Heart left ventricle (tissue), 13 donors: ENCODE results near the gene NUCKS1.

Experiments
- POLR2A ChIP-seq, 2 donors: fragments of 450-650 bp; IDR thresholded peaks; one replicate each; pipeline ENCODE4 v1.6.1; 2017; ENCODE audit warnings: antibody characterized with exemption in 2 of 2, mild to moderate bottlenecking in 2 of 2, moderate library complexity in 2 of 2
- TF ChIP-seq, protein P1 (sequence below), 12 donors: fragments of 200-600 bp; sonication (generic) in 4 of 12; IDR thresholded peaks; one replicate each; pipeline versions ENCODE4 v1.5.0 to v1.8.0; 2018 to 2022; ENCODE audit warnings: antibody characterized with exemption in 12 of 12, mild to moderate bottlenecking in 5 of 12
- donor health status: ischemic (EF 13 %, LVEDD 7.1; RV severe dilation, severe dysfunction).
- donor health status: DM: no; HTN: yes; CAD: no.
- donor health status: DM: no; HTN: no; CAD: no.
- donor health status: ischemic (EF 25% LVEDD 6.9; RV normal size, moderate dysfunction).
- donor health status: ischemic (EF 25% LVEDD 5.7; RV mildly dilated, moderate dysfunction).
- donor health status: ischemic (EF 35%, LVEDD 5.7; RV mildly dilated, moderate dysfunction).
- donor health status: nonischemic (EF 11% LVEDD 7.7; RV severe dilation, severe dysfunction).
- donor health status: DM: yes; HTN: yes; CAD: no.
- donor health status: PGD.
- donor health status: ischemic (EF 29% LVEDD 5.4; RV normal size, mild dysfunction).
- donor health status: nonischemic (EF 23%, LVEDD 6.1; RV moderate dilation, normal function).

DNA sequence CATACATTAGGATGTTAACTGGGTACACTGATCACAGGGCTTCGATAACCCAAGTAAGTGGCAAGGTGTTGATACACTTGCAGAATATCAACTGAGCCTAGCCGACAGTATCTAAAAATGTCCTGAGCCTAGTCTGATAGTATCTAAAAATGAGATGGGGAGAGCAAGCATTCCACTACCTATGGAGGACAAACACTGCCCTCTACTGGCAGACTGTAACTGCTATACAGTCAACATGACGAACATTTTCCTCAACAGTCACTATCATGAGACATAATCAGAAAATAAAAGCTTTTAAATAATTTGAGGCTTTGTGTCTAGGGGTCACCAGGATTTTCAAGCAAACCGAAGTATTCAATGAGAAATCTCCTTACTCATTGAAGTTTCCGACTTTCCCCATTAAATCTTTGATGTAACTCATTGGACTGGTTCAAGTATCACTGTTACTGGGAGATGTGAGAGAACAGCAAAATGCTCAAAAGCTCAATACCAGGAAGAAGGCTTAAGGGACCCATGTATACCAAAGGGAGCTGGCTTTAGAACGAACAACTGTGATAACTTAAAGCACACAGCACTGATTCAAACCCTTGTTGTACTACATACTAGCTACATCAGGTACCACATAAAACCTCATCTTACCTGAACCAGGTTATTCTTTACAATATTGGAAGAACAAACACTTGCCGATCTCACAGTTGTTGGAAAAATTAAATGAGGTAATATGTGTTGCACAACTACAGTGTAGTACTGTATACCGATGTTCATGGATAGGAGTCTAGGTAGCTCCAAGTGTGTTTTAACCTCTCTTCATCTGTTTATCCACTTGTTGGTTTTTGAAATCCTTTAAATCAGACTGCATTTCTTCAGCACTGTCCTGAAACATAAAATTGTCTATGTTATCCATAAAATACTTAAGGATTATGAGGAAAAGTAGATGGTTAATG, 38.6 kb downstream of the NUCKS1 start:
- TF ChIP-seq, protein P1, sequence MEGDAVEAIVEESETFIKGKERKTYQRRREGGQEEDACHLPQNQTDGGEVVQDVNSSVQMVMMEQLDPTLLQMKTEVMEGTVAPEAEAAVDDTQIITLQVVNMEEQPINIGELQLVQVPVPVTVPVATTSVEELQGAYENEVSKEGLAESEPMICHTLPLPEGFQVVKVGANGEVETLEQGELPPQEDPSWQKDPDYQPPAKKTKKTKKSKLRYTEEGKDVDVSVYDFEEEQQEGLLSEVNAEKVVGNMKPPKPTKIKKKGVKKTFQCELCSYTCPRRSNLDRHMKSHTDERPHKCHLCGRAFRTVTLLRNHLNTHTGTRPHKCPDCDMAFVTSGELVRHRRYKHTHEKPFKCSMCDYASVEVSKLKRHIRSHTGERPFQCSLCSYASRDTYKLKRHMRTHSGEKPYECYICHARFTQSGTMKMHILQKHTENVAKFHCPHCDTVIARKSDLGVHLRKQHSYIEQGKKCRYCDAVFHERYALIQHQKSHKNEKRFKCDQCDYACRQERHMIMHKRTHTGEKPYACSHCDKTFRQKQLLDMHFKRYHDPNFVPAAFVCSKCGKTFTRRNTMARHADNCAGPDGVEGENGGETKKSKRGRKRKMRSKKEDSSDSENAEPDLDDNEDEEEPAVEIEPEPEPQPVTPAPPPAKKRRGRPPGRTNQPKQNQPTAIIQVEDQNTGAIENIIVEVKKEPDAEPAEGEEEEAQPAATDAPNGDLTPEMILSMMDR (IDR thresholded peaks at IDR 0.05), result peak; percentile 77 to 95 (median 88)
- no peak for TF ChIP-seq POLR2A (IDR thresholded peaks at IDR 0.05)
